ENCODE measurements around the gene OR2V1. TPM values are rescaled to one million over a fixed set of nuclear protein-coding genes. Genes with fewer than 3 reads are reported as not detected.
"Not testable (repeated sequence)": the region's sequence is repeated elsewhere in the genome, so short reads cannot be mapped to it uniquely, and the experiment has no call there.

Gene OR2V1
- polyA plus RNA-seq, 1 donor (not counting 4 experiments of a cell fraction or from before 2014, with no cell fraction given), result not detected

DNA sequence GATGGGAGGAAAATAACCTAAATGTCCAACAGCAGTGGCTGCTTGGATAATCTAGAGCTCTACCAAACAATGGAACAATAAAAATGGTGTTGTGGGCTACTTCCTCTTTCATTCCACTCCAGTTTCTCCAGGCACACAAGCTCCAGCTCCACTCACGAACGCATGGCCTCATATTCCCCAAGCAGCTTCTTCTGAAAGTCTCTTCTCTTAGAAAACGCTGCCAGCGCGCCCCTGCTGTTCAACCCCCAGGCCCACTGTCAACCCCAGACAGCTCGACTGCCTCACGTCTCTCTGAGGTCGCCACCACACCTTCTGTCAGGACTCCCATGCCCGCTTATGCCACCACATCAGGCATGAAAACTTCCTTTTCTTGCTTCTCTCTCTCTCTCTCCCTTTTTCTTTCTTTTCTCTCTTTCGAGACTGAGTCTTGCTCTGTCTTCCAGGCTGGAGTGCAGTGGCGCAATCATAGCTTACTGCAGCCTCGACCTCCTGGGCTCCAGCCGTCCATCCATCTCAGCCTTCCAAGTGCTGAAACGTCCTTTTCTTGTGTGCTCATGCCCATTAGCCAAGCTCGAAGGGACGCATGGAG, 32.6 kb upstream of the OR2V1 start:
- Histone ChIP-seq H3K4me2 (ENCODE audit: control insufficient read depth, extremely low read depth, insufficient read depth, low read depth, low read length) (peak overlapping the region; percentile 16), H3K9me3 (ENCODE audit: control insufficient read depth, low read depth, low read length) (no peaks in the 10 kb centered on the region), H3K4me1 (ENCODE audit: control insufficient read depth, extremely low read depth, insufficient read depth, low read length) (peaks cover 15% of the 10 kb centered on the region), H2AFZ (ENCODE audit: control insufficient read depth, low read length) (no peak overlapping the region), H3K36me3 (ENCODE audit: control insufficient read depth in 2 of 2, extremely low read depth in 1 of 2, insufficient read depth in 2 of 2, low read length in 2 of 2) (no peaks in the 10 kb centered on the region), H4K20me1 (ENCODE audit: control insufficient read depth, extremely low read depth, insufficient read depth, low read length) (no peaks in the 10 kb centered on the region), H3K9ac (ENCODE audit: control insufficient read depth, extremely low read depth, insufficient read depth, low read length) (no peak overlapping the region), H3K27me3 (ENCODE audit: control insufficient read depth, extremely low read depth, insufficient read depth, low read length) (no peaks in the 10 kb centered on the region), H3K27ac (ENCODE audit: control insufficient read depth, insufficient read depth, low read length) (no peak overlapping the region), H3K79me2 (ENCODE audit: control insufficient read depth, insufficient read depth, low read length) (no peaks in the 10 kb centered on the region), H3K4me3 (ENCODE audit: control insufficient read depth in 2 of 3, extremely low read depth in 1 of 3, insufficient read depth in 2 of 3, low read depth in 1 of 3, low read length in 3 of 3) (no peak overlapping the region), H3K9me1 (ENCODE audit: control insufficient read depth, extremely low read depth, insufficient read depth, low read length) (no peaks in the 10 kb centered on the region)
- dilution Hi-C loops (cut with MboI; ENCODE audit: extremely low pct_ligation_motif_present, low sequenced_read_pairs), result no loop called here
- DNase-seq (ENCODE audit: low read depth, low spot score), result no peak
- TF ChIP-seq EZH2 (IDR thresholded peaks at IDR 0.05; ENCODE audit: low read length), result no peak
- FAIRE-seq, result no peak

- peak overlapping the region in 1 of 3 experiments; percentile 52 for H3K4me3 ChIP-seq (ENCODE audit: control insufficient read depth in 2 of 3, extremely low read depth in 1 of 3, insufficient read depth in 2 of 3, low read depth in 1 of 3, low read length in 3 of 3)
- H3K9ac ChIP-seq (ENCODE audit: control insufficient read depth, extremely low read depth, insufficient read depth, low read length), result peak overlapping the region; percentile 30
- no peak for TF ChIP-seq EZH2 (IDR thresholded peaks at IDR 0.05; ENCODE audit: low read length)
- TF ChIP-seq CTCF (optimal IDR thresholded peaks at IDR 0.05 in 1 of 3, IDR thresholded peaks at IDR 0.05 in 1 of 3, conservative IDR thresholded peaks at IDR 0.05 in 1 of 3; ENCODE audit: extremely low read depth in 1 of 3, insufficient read depth in 2 of 3, low read length in 3 of 3), result no peak
- H3K27me3 ChIP-seq (ENCODE audit: control insufficient read depth, extremely low read depth, insufficient read depth, low read length), result no peaks in the 10 kb centered on the region
- no peaks in the 10 kb centered on the region for H3K36me3 ChIP-seq (ENCODE audit: control insufficient read depth in 2 of 2, extremely low read depth in 1 of 2, insufficient read depth in 2 of 2, low read length in 2 of 2)
- no peaks in the 10 kb centered on the region for H3K79me2 ChIP-seq (ENCODE audit: control insufficient read depth, insufficient read depth, low read length)
- dilution Hi-C loops (cut with MboI; ENCODE audit: extremely low pct_ligation_motif_present, low sequenced_read_pairs), result no loop called here
- H4K20me1 ChIP-seq (ENCODE audit: control insufficient read depth, extremely low read depth, insufficient read depth, low read length), result no peaks in the 10 kb centered on the region
- no peaks in the 10 kb centered on the region for H3K9me3 ChIP-seq (ENCODE audit: control insufficient read depth, low read depth, low read length)
- H2AFZ ChIP-seq (ENCODE audit: control insufficient read depth, low read length), result peak overlapping the region; percentile 63
- FAIRE-seq (no peak), DNase-seq (ENCODE audit: low read depth, low spot score) (no peak)
- no peaks in the 10 kb centered on the region for H3K9me1 ChIP-seq (ENCODE audit: control insufficient read depth, extremely low read depth, insufficient read depth, low read length)
- H3K4me1 ChIP-seq (ENCODE audit: control insufficient read depth, extremely low read depth, insufficient read depth, low read length), result peaks cover 12% of the 10 kb centered on the region
- H3K27ac ChIP-seq (ENCODE audit: control insufficient read depth, insufficient read depth, low read length), result peak overlapping the region; percentile 51
- peak overlapping the region; percentile 65 for H3K4me2 ChIP-seq (ENCODE audit: control insufficient read depth, extremely low read depth, insufficient read depth, low read depth, low read length)
Observed at GRCh38 chr5:181161534-181162175, 30.7 kb upstream of the OR2V1 start.

GRCh38 chr5:181160755-181161533, 30.0 kb upstream of the OR2V1 start:
- H3K4me1 ChIP-seq (ENCODE audit: control insufficient read depth, extremely low read depth, insufficient read depth, low read length), result peaks cover 12% of the 10 kb centered on the region
- not testable (repeated sequence) for H3K27me3 ChIP-seq (ENCODE audit: control insufficient read depth, extremely low read depth, insufficient read depth, low read length); DNase-seq (ENCODE audit: low read depth, low spot score)

More at GRCh38 chr5:181160755-181161533, 30.0 kb upstream of the OR2V1 start:
- peak overlapping the region; percentile 65 for H3K4me2 ChIP-seq (ENCODE audit: control insufficient read depth, extremely low read depth, insufficient read depth, low read depth, low read length)
- H3K9me3 ChIP-seq (ENCODE audit: control insufficient read depth, low read depth, low read length); H4K20me1 ChIP-seq (ENCODE audit: control insufficient read depth, extremely low read depth, insufficient read depth, low read length); H3K79me2 ChIP-seq (ENCODE audit: control insufficient read depth, insufficient read depth, low read length); dilution Hi-C loops (cut with MboI; ENCODE audit: extremely low pct_ligation_motif_present, low sequenced_read_pairs); H3K9me1 ChIP-seq (ENCODE audit: control insufficient read depth, extremely low read depth, insufficient read depth, low read length); H3K36me3 ChIP-seq (ENCODE audit: control insufficient read depth in 2 of 2, extremely low read depth in 1 of 2, insufficient read depth in 2 of 2, low read length in 2 of 2): not testable (repeated sequence)
- peak overlapping the region; percentile 51 for H3K27ac ChIP-seq (ENCODE audit: control insufficient read depth, insufficient read depth, low read length)
- FAIRE-seq, result peak; percentile 13
- H3K4me3 ChIP-seq (ENCODE audit: control insufficient read depth in 2 of 3, extremely low read depth in 1 of 3, insufficient read depth in 2 of 3, low read depth in 1 of 3, low read length in 3 of 3), result peak overlapping the region in 1 of 3 experiments; percentile 52
- peak overlapping the region; percentile 63 for H2AFZ ChIP-seq (ENCODE audit: control insufficient read depth, low read length)
- H3K9ac ChIP-seq (ENCODE audit: control insufficient read depth, extremely low read depth, insufficient read depth, low read length), result peak overlapping the region; percentile 30

Measured in keratinocyte (primary cell).